ENCODE measurements around the gene ZNF148.

The ZNF148 gene

DNA sequence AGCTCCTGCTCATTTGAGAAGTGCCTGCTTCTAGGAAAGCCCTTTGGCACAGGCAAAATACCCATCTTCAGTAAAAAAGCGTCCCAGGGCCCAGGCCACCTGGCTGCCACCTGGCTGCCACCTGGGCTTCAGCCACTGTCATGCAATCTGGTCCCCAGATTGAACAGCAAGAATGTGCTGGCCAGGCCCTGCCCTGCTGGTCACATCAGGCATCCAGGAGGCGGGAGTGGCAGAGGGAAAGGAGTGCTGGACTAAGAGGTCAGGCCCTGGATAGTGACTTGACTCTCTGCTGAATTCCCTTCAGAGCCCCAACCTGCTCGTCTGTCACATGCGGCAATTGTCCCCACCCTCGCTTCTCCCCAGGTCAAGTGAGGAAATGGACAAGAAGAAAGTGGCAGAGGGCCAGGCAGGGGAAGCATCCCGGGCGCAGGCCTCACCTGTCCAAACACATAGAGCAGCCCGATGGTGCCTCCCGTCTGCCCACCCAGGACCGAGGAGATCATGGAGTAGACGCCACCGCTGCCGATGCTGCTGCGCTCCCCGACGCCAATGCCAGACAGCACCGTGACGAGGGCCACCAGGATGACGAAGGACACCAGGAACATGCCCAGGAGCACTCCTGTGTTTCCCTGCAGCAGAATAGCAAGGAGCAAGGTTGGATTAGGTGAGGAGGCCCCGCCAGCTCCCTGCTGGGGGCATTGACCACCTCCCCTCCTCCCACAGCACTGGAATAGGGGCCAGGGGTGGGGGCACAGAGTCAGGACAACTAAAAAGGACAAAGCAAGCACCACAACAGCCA is 188.1 kb downstream of the ZNF148 start:
- DNase-seq = no peak

- DNase-seq = no peak
Measured at GRCh38 chr3:125186261-125186787, 188.8 kb downstream of the ZNF148 start.

DNA sequence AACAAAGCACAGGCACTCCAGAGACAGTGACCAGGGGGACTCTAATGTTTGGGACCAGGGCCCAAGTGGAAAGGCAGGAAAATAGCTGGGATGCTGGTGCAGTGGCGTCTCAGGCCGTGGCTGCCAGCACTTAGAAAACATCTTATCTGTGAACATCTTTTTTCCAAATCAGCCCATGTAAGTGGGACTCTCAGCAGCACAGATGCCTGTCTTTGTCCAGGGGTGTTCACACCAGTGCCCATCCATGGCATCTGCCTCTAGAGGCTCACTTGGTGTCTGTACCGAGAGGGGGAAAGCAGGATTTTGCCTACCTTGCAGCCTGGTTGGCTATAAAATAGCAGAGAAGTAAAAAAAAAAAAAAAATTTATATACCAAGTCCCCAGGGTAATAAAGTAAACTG is 189.3 kb downstream of the ZNF148 start:
- DNase-seq = no peak

- DNase-seq = no peak
Measured at GRCh38 chr3:125179884-125180240, 195.3 kb downstream of the ZNF148 start.

GRCh38 chr3:125179143-125179883 is 195.8 kb downstream of the ZNF148 start:
- no peak for DNase-seq

GRCh38 chr3:125177746-125178145 is 197.4 kb downstream of the ZNF148 start:
- DNase-seq = no peak

Measured in kidney glomerular epithelial cell (primary cell).